ENCODE results near the gene STXBP5. TPM values are rescaled to one million over a fixed set of nuclear protein-coding genes. Genes with fewer than 3 reads are reported as not detected.

The STXBP5 gene
- total RNA-seq, 1 donor = 89.8 TPM

GRCh38 chr6:147279427-147279826 is 75.2 kb downstream of the STXBP5 start:
- DNase-seq (ENCODE audit: low read depth) = peak; percentile 90
- H3K4me3 ChIP-seq (ENCODE audit: low read depth, low read length) = no peak overlapping the region
- TF ChIP-seq CTCF (IDR thresholded peaks at IDR 0.05; ENCODE audit: insufficient read depth, low read depth, low read length) = no peak

GRCh38 chr6:147281895-147282565 is 77.8 kb downstream of the STXBP5 start:
- DNase-seq (ENCODE audit: low read depth) = no peak
- H3K4me3 ChIP-seq (ENCODE audit: low read depth, low read length) = no peak overlapping the region
- TF ChIP-seq CTCF (IDR thresholded peaks at IDR 0.05; ENCODE audit: insufficient read depth, low read depth, low read length) = no peak

GRCh38 chr6:147282566-147282959 is 78.3 kb downstream of the STXBP5 start:
- H3K4me3 ChIP-seq (ENCODE audit: low read depth, low read length) = no peak overlapping the region
- TF ChIP-seq CTCF (IDR thresholded peaks at IDR 0.05; ENCODE audit: insufficient read depth, low read depth, low read length) = no peak
- no peak for DNase-seq (ENCODE audit: low read depth)

GRCh38 chr6:147283460-147283859 is 79.2 kb downstream of the STXBP5 start:
- TF ChIP-seq CTCF (IDR thresholded peaks at IDR 0.05; ENCODE audit: insufficient read depth, low read depth, low read length) = no peak
- H3K4me3 ChIP-seq (ENCODE audit: low read depth, low read length) = no peak overlapping the region
- peak; percentile 59 for DNase-seq (ENCODE audit: low read depth)

- peak; percentile 38 for TF ChIP-seq CTCF (IDR thresholded peaks at IDR 0.05; ENCODE audit: insufficient read depth, low read depth, low read length)
- H3K4me3 ChIP-seq (ENCODE audit: low read depth, low read length) = no peak overlapping the region
- peak; percentile 68 for DNase-seq (ENCODE audit: low read depth)
Observed at GRCh38 chr6:147285087-147285855, 81.1 kb downstream of the STXBP5 start.

- peak; percentile 20 for DNase-seq (ENCODE audit: low read depth)
- TF ChIP-seq CTCF (IDR thresholded peaks at IDR 0.05; ENCODE audit: insufficient read depth, low read depth, low read length) = no peak
Observed at GRCh38 chr6:147287869-147288271, 83.7 kb downstream of the STXBP5 start.

More at GRCh38 chr6:147287869-147288271, 83.7 kb downstream of the STXBP5 start:
- no peak overlapping the region for H3K4me3 ChIP-seq (ENCODE audit: low read depth, low read length)

All from fibroblast of villous mesenchyme (primary cell).